ENCODE data around the gene ADGRL2.

- TF ChIP-seq SUZ12 (IDR thresholded peaks at IDR 0.05; ENCODE audit: extremely low read depth, insufficient read depth, insufficient read length): no peak
- TF ChIP-seq ZNF274 (IDR thresholded peaks at IDR 0.05; ENCODE audit: low read depth, low read length): no peak
These were observed 84.6 kb downstream of the ADGRL2 start for GRCh38 chr1:81885291-81885690.

All from NT2/D1 (cell line).